Stimulated activated naive CD8-positive, alpha-beta T cell treated with anti-CD3 and anti-CD28 coated beads, Interleukin-15, Interleukin-2, amounts not matched to agents 100 ng/mL and 50 ng/mL, for 24 hours (primary cell): ENCODE data around the gene SMARCD3.

Source experiments
- H3K27ac Mint-ChIP-seq: one replicate; pipeline ENCODE4 v1.8.0; 2021; ENCODE audit warnings: mild to moderate bottlenecking, mixed read lengths
- H3K27me3 Mint-ChIP-seq: one replicate; pipeline ENCODE4 v1.8.0; 2021; ENCODE audit warnings: mixed read lengths
- H3K36me3 Mint-ChIP-seq: one replicate; pipeline ENCODE4 v1.8.0; 2021; ENCODE audit warnings: low read depth, mixed read lengths
- H3K4me1 Mint-ChIP-seq: one replicate; pipeline ENCODE4 v1.8.0; 2021; ENCODE audit warnings: low read depth, mixed read lengths
- H3K4me3 Mint-ChIP-seq: one replicate; pipeline ENCODE4 v1.8.0; 2021; ENCODE audit warnings: mild to moderate bottlenecking, mixed read lengths
- H3K9me3 Mint-ChIP-seq: one replicate; pipeline ENCODE4 v1.8.0; 2021; ENCODE audit warnings: mixed read lengths

The SMARCD3 gene

GRCh38 chr7:151260471-151260870, 12.0 kb upstream of the SMARCD3 start:
- no peaks in the 10 kb centered on the region for H3K36me3 Mint-ChIP-seq
- no peak overlapping the region for H3K27ac Mint-ChIP-seq
- H3K4me3 Mint-ChIP-seq, result no peak overlapping the region
- no peaks in the 10 kb centered on the region for H3K4me1 Mint-ChIP-seq
- no peaks in the 10 kb centered on the region for H3K9me3 Mint-ChIP-seq
- H3K27me3 Mint-ChIP-seq, result peaks cover 6% of the 10 kb centered on the region

GRCh38 chr7:151257990-151258389, 9.5 kb upstream of the SMARCD3 start:
- H3K9me3 Mint-ChIP-seq, result no peaks in the 10 kb centered on the region
- no peak overlapping the region for H3K4me3 Mint-ChIP-seq
- H3K36me3 Mint-ChIP-seq, result no peaks in the 10 kb centered on the region
- no peaks in the 10 kb centered on the region for H3K4me1 Mint-ChIP-seq
- peaks cover 6% of the 10 kb centered on the region for H3K27me3 Mint-ChIP-seq
- no peak overlapping the region for H3K27ac Mint-ChIP-seq

- Mint-ChIP-seq H3K4me1 (no peaks in the 10 kb centered on the region), H3K27ac (no peak overlapping the region), H3K9me3 (no peaks in the 10 kb centered on the region), H3K27me3 (peaks cover 15% of the 10 kb centered on the region), H3K36me3 (no peaks in the 10 kb centered on the region), H3K4me3 (no peak overlapping the region)
These were observed 8.0 kb upstream of the SMARCD3 start for GRCh38 chr7:151256410-151257045.

- H3K27ac Mint-ChIP-seq, result no peak overlapping the region
- peaks cover 25% of the 10 kb centered on the region for H3K27me3 Mint-ChIP-seq
- no peak overlapping the region for H3K4me3 Mint-ChIP-seq
- peaks cover 9% of the 10 kb centered on the region for H3K4me1 Mint-ChIP-seq
- H3K36me3 Mint-ChIP-seq, result no peaks in the 10 kb centered on the region
- H3K9me3 Mint-ChIP-seq, result no peaks in the 10 kb centered on the region
These were observed 6.9 kb upstream of the SMARCD3 start for GRCh38 chr7:151255390-151255789.

- peaks cover 13% of the 10 kb centered on the region for H3K4me1 Mint-ChIP-seq
- H3K27ac Mint-ChIP-seq, result no peak overlapping the region
- no peaks in the 10 kb centered on the region for H3K36me3 Mint-ChIP-seq
- H3K9me3 Mint-ChIP-seq, result no peaks in the 10 kb centered on the region
- H3K27me3 Mint-ChIP-seq, result peaks cover 30% of the 10 kb centered on the region
- no peak overlapping the region for H3K4me3 Mint-ChIP-seq
These were observed 6.4 kb upstream of the SMARCD3 start for GRCh38 chr7:151254851-151255250.

GRCh38 chr7:151254316-151254715, 5.8 kb upstream of the SMARCD3 start:
- Mint-ChIP-seq H3K27ac (no peak overlapping the region), H3K27me3 (peaks cover 32% of the 10 kb centered on the region), H3K4me1 (peaks cover 16% of the 10 kb centered on the region), H3K36me3 (no peaks in the 10 kb centered on the region), H3K4me3 (no peak overlapping the region), H3K9me3 (no peaks in the 10 kb centered on the region)

GRCh38 chr7:151252961-151253711, 4.6 kb upstream of the SMARCD3 start:
- peaks cover 40% of the 10 kb centered on the region for H3K27me3 Mint-ChIP-seq
- no peak overlapping the region for H3K27ac Mint-ChIP-seq
- H3K36me3 Mint-ChIP-seq, result no peaks in the 10 kb centered on the region
- no peaks in the 10 kb centered on the region for H3K9me3 Mint-ChIP-seq
- peaks cover 23% of the 10 kb centered on the region for H3K4me1 Mint-ChIP-seq
- H3K4me3 Mint-ChIP-seq, result no peak overlapping the region

GRCh38 chr7:151252561-151252835, 4.0 kb upstream of the SMARCD3 start:
- no peaks in the 10 kb centered on the region for H3K36me3 Mint-ChIP-seq
- H3K27me3 Mint-ChIP-seq, result peaks cover 38% of the 10 kb centered on the region
- H3K9me3 Mint-ChIP-seq, result no peaks in the 10 kb centered on the region
- H3K4me1 Mint-ChIP-seq, result peaks cover 27% of the 10 kb centered on the region
- H3K27ac Mint-ChIP-seq, result no peak overlapping the region
- no peak overlapping the region for H3K4me3 Mint-ChIP-seq

GRCh38 chr7:151251689-151252560, 3.4 kb upstream of the SMARCD3 start:
- Mint-ChIP-seq H3K36me3 (no peaks in the 10 kb centered on the region), H3K4me3 (peak overlapping the region; percentile 45), H3K27me3 (peaks cover 39% of the 10 kb centered on the region), H3K9me3 (no peaks in the 10 kb centered on the region), H3K27ac (no peak overlapping the region), H3K4me1 (peaks cover 27% of the 10 kb centered on the region)

GRCh38 chr7:151251328-151251688, 2.8 kb upstream of the SMARCD3 start:
- H3K4me3 Mint-ChIP-seq, result peak overlapping the region; percentile 68

GRCh38 chr7:151250181-151251132, 2.0 kb upstream of the SMARCD3 start:
- H3K9me3 Mint-ChIP-seq, result no peaks in the 10 kb centered on the region
- no peaks in the 10 kb centered on the region for H3K36me3 Mint-ChIP-seq
- H3K4me1 Mint-ChIP-seq, result peaks cover 33% of the 10 kb centered on the region
- no peak overlapping the region for H3K4me3 Mint-ChIP-seq
- no peak overlapping the region for H3K27ac Mint-ChIP-seq
- H3K27me3 Mint-ChIP-seq, result peaks cover 51% of the 10 kb centered on the region

More at GRCh38 chr7:151251328-151251688, 2.8 kb upstream of the SMARCD3 start:
- Mint-ChIP-seq H3K9me3 (no peaks in the 10 kb centered on the region), H3K36me3 (no peaks in the 10 kb centered on the region), H3K27me3 (peaks cover 46% of the 10 kb centered on the region), H3K27ac (no peak overlapping the region), H3K4me1 (peaks cover 27% of the 10 kb centered on the region)

- Mint-ChIP-seq H3K4me1 (peaks cover 35% of the 10 kb centered on the region), H3K9me3 (no peaks in the 10 kb centered on the region), H3K4me3 (no peak overlapping the region), H3K27me3 (peaks cover 51% of the 10 kb centered on the region), H3K27ac (no peak overlapping the region), H3K36me3 (no peaks in the 10 kb centered on the region)
These were observed 1.2 kb upstream of the SMARCD3 start for GRCh38 chr7:151249732-151250072.

GRCh38 chr7:151249034-151249731, 689 bp upstream of the SMARCD3 start:
- no peak overlapping the region for H3K27ac Mint-ChIP-seq
- peak overlapping the region; percentile 75 for H3K4me3 Mint-ChIP-seq
- peaks cover 51% of the 10 kb centered on the region for H3K27me3 Mint-ChIP-seq
- H3K36me3 Mint-ChIP-seq, result no peaks in the 10 kb centered on the region
- H3K9me3 Mint-ChIP-seq, result no peaks in the 10 kb centered on the region
- peaks cover 41% of the 10 kb centered on the region for H3K4me1 Mint-ChIP-seq
